BLaER1 treated with 17β-estradiol and CSF1 and Interleukin-3, amounts not matched to agents 10 nM and 100 nM (cell line): ENCODE data around the gene DCHS1.

Experiments used
- H3K27ac ChIP-seq, 11 experiments: shearing (Covaris generic); formaldehyde crosslinking; 2 replicates each; pipeline ENCODE4 v1.8.1; 2022
- H3K27me3 ChIP-seq, 11 experiments: shearing (Covaris generic); formaldehyde crosslinking; 2 replicates each; pipeline ENCODE4 v1.8.1; 2022
- H3K36me3 ChIP-seq, 11 experiments: shearing (Covaris generic); formaldehyde crosslinking; 2 replicates each; pipeline ENCODE4 v1.8.1; 2022
- H3K4me1 ChIP-seq, 10 experiments: shearing (Covaris generic); formaldehyde crosslinking; 2 replicates each; pipeline ENCODE4 v1.8.1; 2022
- H3K4me2 ChIP-seq, 11 experiments: shearing (Covaris generic); formaldehyde crosslinking; 2 replicates each; pipeline ENCODE4 v1.8.1; 2022
- H3K4me3 ChIP-seq, 10 experiments: shearing (Covaris generic); formaldehyde crosslinking; 2 replicates each; pipeline ENCODE4 v1.8.1; 2022
- H3K9ac ChIP-seq, 11 experiments: shearing (Covaris generic); formaldehyde crosslinking; 2 replicates each; pipeline ENCODE4 v1.8.1; 2022
- H3K9me3 ChIP-seq, 11 experiments: shearing (Covaris generic); formaldehyde crosslinking; replicated peaks in 1 of 11; 2 replicates each; pipeline ENCODE4 v1.8.1; 2022
- H4K20me1 ChIP-seq, 11 experiments: shearing (Covaris generic); formaldehyde crosslinking; 2 replicates each; pipeline ENCODE4 v1.8.1; 2022
- Cebpa-rat ChIP-seq, 11 experiments: shearing (Covaris generic); IDR thresholded peaks; 2 replicates each; pipeline ENCODE4 v1.8.1; 2022

Gene DCHS1

GRCh38 chr11:6594142-6594768 is 61.4 kb downstream of the DCHS1 start:
- H3K27ac ChIP-seq: no peak overlapping the region
- H3K4me3 ChIP-seq: no peak overlapping the region
- H3K27me3 ChIP-seq: no peaks in the 10 kb centered on the region
- no peaks in the 10 kb centered on the region for H3K9me3 ChIP-seq
- peaks cover 77 to 99% (median 89%) of the 10 kb centered on the region in 11 experiments for H3K36me3 ChIP-seq
- peaks cover 0 to 79% (median 46%) of the 10 kb centered on the region in 11 experiments; a peak in 17 of 22 replicates for H4K20me1 ChIP-seq
- TF ChIP-seq Cebpa-rat (IDR thresholded peaks at IDR 0.05): no peak
- H3K4me1 ChIP-seq: peaks cover 0 to 20% (median 13%) of the 10 kb centered on the region in 10 experiments; a peak in 12 of 20 replicates
- H3K9ac ChIP-seq: no peak overlapping the region
- H3K4me2 ChIP-seq: peak overlapping the region in 7 of 11 experiments; percentile 3 to 56 (median 40); a peak in 12 of 22 replicates

GRCh38 chr11:6588018-6588417 is 67.6 kb downstream of the DCHS1 start:
- Histone ChIP-seq H3K27me3 (no peaks in the 10 kb centered on the region), H3K36me3 (peaks cover 59 to 95% (median 71%) of the 10 kb centered on the region in 11 experiments), H4K20me1 (peaks cover 0 to 32% (median 0%) of the 10 kb centered on the region in 11 experiments; a peak in 4 of 22 replicates), H3K27ac (no peak overlapping the region), H3K4me1 (no peaks in the 10 kb centered on the region), H3K9ac (no peak overlapping the region), H3K4me3 (no peak overlapping the region), H3K4me2 (no peak overlapping the region), H3K9me3 (peaks cover 32 to 47% (median 41%) of the 10 kb centered on the region in 11 experiments)
- TF ChIP-seq Cebpa-rat (IDR thresholded peaks at IDR 0.05): no peak

GRCh38 chr11:6587360-6587953 is 68.2 kb downstream of the DCHS1 start:
- H3K9me3 ChIP-seq: peaks cover 38 to 50% (median 46%) of the 10 kb centered on the region in 11 experiments
- H3K36me3 ChIP-seq: peaks cover 54 to 94% (median 66%) of the 10 kb centered on the region in 11 experiments
- H3K27me3 ChIP-seq: no peaks in the 10 kb centered on the region
- H3K4me3 ChIP-seq: no peak overlapping the region
- TF ChIP-seq Cebpa-rat (IDR thresholded peaks at IDR 0.05): no peak
- no peak overlapping the region for H3K9ac ChIP-seq
- H3K4me2 ChIP-seq: no peak overlapping the region
- no peaks in the 10 kb centered on the region for H3K4me1 ChIP-seq
- peaks cover 0 to 27% (median 0%) of the 10 kb centered on the region in 11 experiments; a peak in 4 of 22 replicates for H4K20me1 ChIP-seq
- H3K27ac ChIP-seq: no peak overlapping the region

- H3K27ac ChIP-seq: no peak overlapping the region
- TF ChIP-seq Cebpa-rat (IDR thresholded peaks at IDR 0.05): no peak
- H4K20me1 ChIP-seq: peaks cover 0 to 20% (median 0%) of the 10 kb centered on the region in 11 experiments; a peak in 3 of 22 replicates
- H3K4me3 ChIP-seq: no peak overlapping the region
- H3K4me1 ChIP-seq: no peaks in the 10 kb centered on the region
- no peak overlapping the region for H3K4me2 ChIP-seq
- peaks cover 43 to 58% (median 51%) of the 10 kb centered on the region in 11 experiments for H3K9me3 ChIP-seq
- no peaks in the 10 kb centered on the region for H3K27me3 ChIP-seq
- H3K9ac ChIP-seq: no peak overlapping the region
- peaks cover 46 to 94% (median 66%) of the 10 kb centered on the region in 11 experiments for H3K36me3 ChIP-seq
These were observed 68.9 kb downstream of the DCHS1 start for GRCh38 chr11:6586434-6587359.

- Histone ChIP-seq H3K9me3 (peaks cover 43 to 61% (median 55%) of the 10 kb centered on the region in 11 experiments), H3K27ac (no peak overlapping the region), H3K36me3 (peaks cover 52 to 95% (median 74%) of the 10 kb centered on the region in 11 experiments), H3K4me1 (no peaks in the 10 kb centered on the region), H3K27me3 (no peaks in the 10 kb centered on the region), H3K9ac (no peak overlapping the region), H4K20me1 (peaks cover 0 to 27% (median 0%) of the 10 kb centered on the region in 11 experiments; a peak in 3 of 22 replicates), H3K4me3 (no peak overlapping the region), H3K4me2 (no peak overlapping the region)
- TF ChIP-seq Cebpa-rat (IDR thresholded peaks at IDR 0.05): no peak
These were observed 71.1 kb downstream of the DCHS1 start for GRCh38 chr11:6584528-6584927.

GRCh38 chr11:6583584-6583983 is 72.0 kb downstream of the DCHS1 start:
- H3K9ac ChIP-seq: no peak overlapping the region
- H3K4me1 ChIP-seq: no peaks in the 10 kb centered on the region
- H3K4me3 ChIP-seq: no peak overlapping the region
- peaks cover 0 to 27% (median 0%) of the 10 kb centered on the region in 11 experiments; a peak in 3 of 22 replicates for H4K20me1 ChIP-seq
- H3K27me3 ChIP-seq: no peaks in the 10 kb centered on the region
- H3K27ac ChIP-seq: no peak overlapping the region
- no peak overlapping the region for H3K4me2 ChIP-seq
- peaks cover 52 to 88% (median 75%) of the 10 kb centered on the region in 11 experiments for H3K36me3 ChIP-seq
- peaks cover 43 to 61% (median 55%) of the 10 kb centered on the region in 11 experiments for H3K9me3 ChIP-seq
- TF ChIP-seq Cebpa-rat (IDR thresholded peaks at IDR 0.05): no peak

GRCh38 chr11:6579681-6580080 is 75.9 kb downstream of the DCHS1 start:
- H3K4me3 ChIP-seq: no peak overlapping the region
- H3K27me3 ChIP-seq: no peaks in the 10 kb centered on the region
- H3K4me1 ChIP-seq: peaks cover 5 to 15% (median 9%) of the 10 kb centered on the region in 10 experiments; a peak in 17 of 20 replicates
- no peak overlapping the region for H3K4me2 ChIP-seq
- no peak overlapping the region for H3K9ac ChIP-seq
- peaks cover 28 to 50% (median 45%) of the 10 kb centered on the region in 11 experiments for H3K36me3 ChIP-seq
- H3K27ac ChIP-seq: no peak overlapping the region
- H3K9me3 ChIP-seq: peaks cover 20 to 36% (median 27%) of the 10 kb centered on the region in 11 experiments
- peaks cover 0 to 42% (median 0%) of the 10 kb centered on the region in 11 experiments; a peak in 2 of 22 replicates for H4K20me1 ChIP-seq
- no peak for TF ChIP-seq Cebpa-rat (IDR thresholded peaks at IDR 0.05)

GRCh38 chr11:6578134-6578533 is 77.5 kb downstream of the DCHS1 start:
- no peak for TF ChIP-seq Cebpa-rat (IDR thresholded peaks at IDR 0.05)
- peaks cover 14 to 40% (median 34%) of the 10 kb centered on the region in 11 experiments; a peak in 21 of 22 replicates for H3K36me3 ChIP-seq
- H3K9ac ChIP-seq: no peak overlapping the region
- H3K4me2 ChIP-seq: no peak overlapping the region
- peaks cover 0 to 42% (median 0%) of the 10 kb centered on the region in 11 experiments; a peak in 2 of 22 replicates for H4K20me1 ChIP-seq
- peaks cover 5 to 20% (median 12%) of the 10 kb centered on the region in 11 experiments; a peak in 21 of 22 replicates for H3K9me3 ChIP-seq
- no peak overlapping the region for H3K27ac ChIP-seq
- H3K4me3 ChIP-seq: no peak overlapping the region
- peaks cover 5 to 15% (median 9%) of the 10 kb centered on the region in 10 experiments; a peak in 17 of 20 replicates for H3K4me1 ChIP-seq
- no peaks in the 10 kb centered on the region for H3K27me3 ChIP-seq
